Measurements from ENCODE around the gene SHCBP1. TPM values are rescaled to one million over a fixed set of nuclear protein-coding genes. Genes with fewer than 3 reads are reported as not detected.

The SHCBP1 gene
- total RNA-seq, 4 donors from 2014 or later, result 1.3 to 6.3 (median 4.3) TPM

DNA sequence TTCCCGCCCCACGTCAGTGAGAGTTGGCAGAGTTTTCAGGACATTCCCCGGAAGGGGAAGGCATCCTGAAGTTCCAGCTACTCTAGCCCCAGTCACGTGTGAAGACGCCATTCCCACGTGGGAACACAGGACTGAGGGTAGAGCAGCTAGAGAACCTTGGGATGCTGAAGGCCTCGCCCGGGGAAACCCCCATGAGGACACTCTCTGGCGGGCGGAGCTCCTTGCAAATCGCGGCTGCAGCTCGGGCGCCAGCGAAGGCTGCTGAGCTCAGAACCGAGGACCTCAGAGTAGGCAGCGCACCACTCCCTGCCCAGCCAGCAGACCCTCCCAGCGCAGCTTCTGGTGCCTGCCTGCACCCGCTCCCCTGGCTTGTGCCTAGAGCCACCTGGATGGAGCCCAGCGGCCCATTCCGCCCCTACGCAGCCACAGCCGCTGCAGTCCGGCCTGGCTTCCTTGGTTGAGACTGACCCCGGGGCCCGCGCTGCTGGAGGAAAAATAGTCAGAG lies 51.9 kb downstream of the SHCBP1 start:
- no peak overlapping the region for H3K27ac ChIP-seq
- H3K4me3 ChIP-seq, result no peak overlapping the region
- no peak for DNase-seq (ENCODE audit: low spot score in 2 of 2)
- no peaks in the 10 kb centered on the region for H3K9me3 ChIP-seq
- no peaks in the 10 kb centered on the region for H3K36me3 ChIP-seq
- no peak for TF ChIP-seq POLR2A (IDR thresholded peaks at IDR 0.05)
- TF ChIP-seq, protein P1, sequence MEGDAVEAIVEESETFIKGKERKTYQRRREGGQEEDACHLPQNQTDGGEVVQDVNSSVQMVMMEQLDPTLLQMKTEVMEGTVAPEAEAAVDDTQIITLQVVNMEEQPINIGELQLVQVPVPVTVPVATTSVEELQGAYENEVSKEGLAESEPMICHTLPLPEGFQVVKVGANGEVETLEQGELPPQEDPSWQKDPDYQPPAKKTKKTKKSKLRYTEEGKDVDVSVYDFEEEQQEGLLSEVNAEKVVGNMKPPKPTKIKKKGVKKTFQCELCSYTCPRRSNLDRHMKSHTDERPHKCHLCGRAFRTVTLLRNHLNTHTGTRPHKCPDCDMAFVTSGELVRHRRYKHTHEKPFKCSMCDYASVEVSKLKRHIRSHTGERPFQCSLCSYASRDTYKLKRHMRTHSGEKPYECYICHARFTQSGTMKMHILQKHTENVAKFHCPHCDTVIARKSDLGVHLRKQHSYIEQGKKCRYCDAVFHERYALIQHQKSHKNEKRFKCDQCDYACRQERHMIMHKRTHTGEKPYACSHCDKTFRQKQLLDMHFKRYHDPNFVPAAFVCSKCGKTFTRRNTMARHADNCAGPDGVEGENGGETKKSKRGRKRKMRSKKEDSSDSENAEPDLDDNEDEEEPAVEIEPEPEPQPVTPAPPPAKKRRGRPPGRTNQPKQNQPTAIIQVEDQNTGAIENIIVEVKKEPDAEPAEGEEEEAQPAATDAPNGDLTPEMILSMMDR (IDR thresholded peaks at IDR 0.05), result no peak
- no peak for TF ChIP-seq EP300 (IDR thresholded peaks at IDR 0.05)
- TF ChIP-seq POLR2AphosphoS5 (IDR thresholded peaks at IDR 0.05), result no peak
- 94% methylated on average over 10 of the region's 27 CpGs for WGBS
- H3K27me3 ChIP-seq, result no peaks in the 10 kb centered on the region
- no peaks in the 10 kb centered on the region for H3K4me1 ChIP-seq

DNA sequence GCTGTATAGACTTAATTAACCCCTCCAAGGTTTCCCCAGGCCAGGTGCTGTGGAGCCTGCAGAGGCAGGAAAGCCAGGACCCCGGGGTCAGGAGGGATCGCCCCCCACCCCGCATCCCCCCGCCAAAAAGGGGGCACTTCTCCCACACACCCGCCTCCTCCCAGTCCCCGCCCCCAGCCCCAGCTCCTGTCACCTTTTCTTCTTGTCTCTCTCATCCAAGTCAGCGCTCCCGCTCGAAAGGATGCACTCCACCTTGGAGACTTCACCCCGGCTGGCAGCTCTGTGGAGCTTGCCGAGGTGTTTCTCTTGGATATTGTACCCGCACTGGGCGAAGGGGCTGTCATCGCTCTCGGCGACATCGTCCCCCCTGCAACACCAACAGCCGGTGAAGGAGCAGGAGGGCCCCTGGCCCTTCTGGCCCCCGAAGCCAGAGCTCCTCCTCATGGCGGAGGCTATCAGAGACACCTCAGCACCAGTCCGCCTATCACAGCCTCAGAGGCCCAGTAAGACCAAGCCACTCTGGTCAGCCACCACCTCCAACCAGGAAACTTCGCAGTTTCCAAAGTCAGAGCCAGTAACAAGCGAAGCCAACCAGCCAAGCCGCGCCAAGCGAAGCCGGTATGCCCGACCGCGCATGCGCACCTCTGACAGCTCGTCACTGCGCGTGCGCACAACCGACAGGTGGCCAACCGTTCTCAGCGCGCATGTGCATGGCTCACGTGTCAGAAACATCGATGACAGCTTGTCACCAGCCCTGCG lies 52.5 kb downstream of the SHCBP1 start:
- no peaks in the 10 kb centered on the region for H3K4me1 ChIP-seq
- H3K27ac ChIP-seq, result no peak overlapping the region
- no peaks in the 10 kb centered on the region for H3K36me3 ChIP-seq
- TF ChIP-seq POLR2AphosphoS5 (IDR thresholded peaks at IDR 0.05) (no peak), POLR2A (IDR thresholded peaks at IDR 0.05) (no peak), EP300 (IDR thresholded peaks at IDR 0.05) (no peak)
- TF ChIP-seq, protein P1 (IDR thresholded peaks at IDR 0.05), result no peak
- no peak overlapping the region for H3K4me3 ChIP-seq
- no peaks in the 10 kb centered on the region for H3K27me3 ChIP-seq
- no peak for DNase-seq (ENCODE audit: low spot score in 2 of 2)
- H3K9me3 ChIP-seq, result no peaks in the 10 kb centered on the region
- WGBS, result 85% methylated on average over 31 of the region's 42 CpGs

DNA sequence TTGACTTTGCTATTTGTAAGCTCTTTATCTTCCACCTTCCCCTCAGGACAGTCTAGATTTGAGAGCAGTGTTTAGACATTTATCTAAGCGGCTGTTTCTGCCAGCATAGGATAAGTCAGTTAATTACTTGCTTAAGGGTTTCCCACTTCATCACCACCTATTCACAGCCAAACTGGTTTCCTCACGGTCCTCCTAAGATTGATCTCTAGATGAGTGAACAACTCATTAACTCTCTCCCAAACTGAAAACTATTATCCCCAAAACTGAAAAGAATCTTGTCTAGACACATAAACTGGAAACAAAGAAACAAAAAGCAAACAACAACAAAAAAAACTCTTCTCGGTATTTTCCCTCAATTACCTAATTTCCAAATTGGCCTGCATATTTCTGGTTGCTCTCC lies 58.2 kb downstream of the SHCBP1 start:
- no peak overlapping the region for H3K4me3 ChIP-seq
- no peaks in the 10 kb centered on the region for H3K9me3 ChIP-seq
- WGBS, result 48% methylated on average over 3 of the region's 3 CpGs
- no peak for DNase-seq (ENCODE audit: low spot score in 2 of 2)
- H3K27ac ChIP-seq, result no peak overlapping the region
- H3K4me1 ChIP-seq, result no peaks in the 10 kb centered on the region
- TF ChIP-seq POLR2A (IDR thresholded peaks at IDR 0.05), result no peak
- TF ChIP-seq EP300 (IDR thresholded peaks at IDR 0.05), result no peak
- TF ChIP-seq, protein P1 (IDR thresholded peaks at IDR 0.05), result no peak
- TF ChIP-seq POLR2AphosphoS5 (IDR thresholded peaks at IDR 0.05), result no peak
- no peaks in the 10 kb centered on the region for H3K27me3 ChIP-seq
- H3K36me3 ChIP-seq, result no peaks in the 10 kb centered on the region

DNA sequence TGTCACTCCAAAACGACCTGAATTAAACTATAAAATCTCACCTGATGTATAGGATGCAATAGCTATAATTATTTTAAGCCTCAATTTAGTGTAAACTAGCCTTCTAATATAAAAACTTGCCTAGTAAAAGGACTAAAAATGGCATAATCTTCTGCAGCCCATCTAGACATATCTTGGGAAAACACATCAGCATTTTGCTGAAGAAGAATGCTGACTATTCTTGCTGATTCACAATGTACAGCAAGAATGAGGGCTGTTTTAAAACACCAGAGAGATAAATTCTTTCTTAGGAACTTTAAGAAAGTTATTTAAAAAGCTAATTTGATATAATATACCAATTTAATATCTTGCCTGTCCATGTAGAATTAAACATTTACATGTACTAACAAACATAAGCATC lies 63.2 kb downstream of the SHCBP1 start:
- Histone ChIP-seq H3K9me3 (no peaks in the 10 kb centered on the region), H3K4me3 (no peak overlapping the region), H3K4me1 (no peaks in the 10 kb centered on the region), H3K27ac (no peak overlapping the region), H3K36me3 (no peaks in the 10 kb centered on the region), H3K27me3 (no peaks in the 10 kb centered on the region)
- TF ChIP-seq POLR2A (IDR thresholded peaks at IDR 0.05), result no peak
- no peak for TF ChIP-seq POLR2AphosphoS5 (IDR thresholded peaks at IDR 0.05)
- TF ChIP-seq, protein P1 (IDR thresholded peaks at IDR 0.05), result no peak
- TF ChIP-seq EP300 (IDR thresholded peaks at IDR 0.05), result no peak
- WGBS, result 34% methylated on average over 1 of the region's 1 CpG
- DNase-seq (ENCODE audit: low spot score in 2 of 2), result no peak

DNA sequence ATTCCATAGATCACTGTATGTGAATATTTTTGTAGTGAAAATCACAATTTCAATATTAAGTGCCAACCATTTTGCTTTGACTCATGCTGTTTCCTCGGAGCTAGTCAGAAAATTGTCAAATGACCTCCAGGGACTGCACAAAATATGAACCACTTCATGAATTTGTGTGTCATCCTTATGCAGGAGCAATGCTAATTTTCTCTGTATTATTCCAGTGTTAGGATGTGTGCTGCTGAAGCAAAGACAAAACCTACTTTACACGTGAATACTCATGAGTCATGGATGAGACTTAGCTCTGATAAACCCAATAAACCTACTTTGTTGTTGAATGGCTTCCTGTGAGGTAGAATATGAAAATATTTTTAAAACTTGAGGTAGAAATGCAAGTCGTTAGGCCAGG lies 65.2 kb downstream of the SHCBP1 start:
- DNase-seq (ENCODE audit: low spot score in 2 of 2), result no peak
- Histone ChIP-seq H3K27me3 (peaks cover 2% of the 10 kb centered on the region), H3K36me3 (no peaks in the 10 kb centered on the region), H3K4me3 (no peak overlapping the region), H3K4me1 (no peaks in the 10 kb centered on the region), H3K27ac (no peak overlapping the region), H3K9me3 (no peaks in the 10 kb centered on the region)
- TF ChIP-seq POLR2A (IDR thresholded peaks at IDR 0.05), result no peak
- TF ChIP-seq, protein P1 (IDR thresholded peaks at IDR 0.05), result no peak
- WGBS, result 64% methylated on average over 3 of the region's 3 CpGs

Data from suprapubic skin (tissue), 4 donors.